GM12801 (cell line): ENCODE data around the gene TUBB.

Source experiments
- CTCF ChIP-seq: IDR thresholded peaks from one replicate; pipeline ENCODE4 v1.5.1; 2011; ENCODE audit warnings: control low read depth; ENCODE audit not compliant: insufficient read length; ENCODE audit errors: extremely low read depth

Gene TUBB

GRCh38 chr6:30774701-30775100 lies 54.5 kb downstream of the TUBB start:
- TF ChIP-seq CTCF, result no peak
